H9 (cell line): ENCODE results near the gene RAET1L. TPM values are rescaled to one million over a fixed set of nuclear protein-coding genes. Genes with fewer than 3 reads are reported as not detected.
"Not testable (repeated sequence)": the region's sequence is repeated elsewhere in the genome, so short reads cannot be mapped to it uniquely, and the experiment has no call there.

Source experiments
- DNase-seq: peaks from one replicate; pipeline ENCODE4 v3.0.0-alpha.2; 2017
- H2AFZ ChIP-seq: one replicate; pipeline ENCODE4 v1.6.1; 2013; ENCODE audit warnings: mild to moderate bottlenecking, low read length, control low read depth, moderate library complexity
- H2AK5ac ChIP-seq: 2 replicates; pipeline ENCODE4 v1.6.1; 2013; ENCODE audit warnings: low read length, control low read depth, mixed read lengths; ENCODE audit not compliant: insufficient read length
- H2BK120ac ChIP-seq: one replicate; pipeline ENCODE4 v1.6.1; 2013; ENCODE audit warnings: low read depth, mild to moderate bottlenecking, low read length, control low read depth, inconsistent platforms; ENCODE audit not compliant: poor library complexity, severe bottlenecking
- H2BK12ac ChIP-seq: 2 replicates; pipeline ENCODE4 v1.6.1; 2013; ENCODE audit warnings: low read length, control low read depth, mixed read lengths, low read depth; ENCODE audit not compliant: insufficient read length
- H2BK15ac ChIP-seq: 2 replicates; pipeline ENCODE4 v1.6.1; 2013; ENCODE audit warnings: low read depth, low read length, control low read depth
- H2BK20ac ChIP-seq: one replicate; pipeline ENCODE4 v1.6.1; 2013; ENCODE audit warnings: low read depth, mild to moderate bottlenecking, low read length, control low read depth, inconsistent platforms; ENCODE audit not compliant: poor library complexity, severe bottlenecking
- H2BK5ac ChIP-seq: 2 replicates; pipeline ENCODE4 v1.6.1; 2013; ENCODE audit warnings: low read length, control low read depth, mixed read lengths; ENCODE audit not compliant: insufficient read length
- H3K14ac ChIP-seq: 2 replicates; pipeline ENCODE4 v1.6.1; 2013; ENCODE audit warnings: low read length, control low read depth; ENCODE audit not compliant: insufficient read depth
- H3K18ac ChIP-seq: 2 replicates; pipeline ENCODE4 v1.6.1; 2013; ENCODE audit warnings: low read depth, mild to moderate bottlenecking, mixed read lengths, low read length, control low read depth; ENCODE audit not compliant: insufficient read length
- H3K23ac ChIP-seq: 2 replicates; pipeline ENCODE4 v1.6.1; 2013; ENCODE audit warnings: low read length, control low read depth, mixed read lengths, low read depth; ENCODE audit not compliant: insufficient read length
- H3K23me2 ChIP-seq: 2 replicates; pipeline ENCODE4 v1.6.1; 2013; ENCODE audit warnings: low read depth, mild to moderate bottlenecking, mixed read lengths, low read length, control low read depth; ENCODE audit not compliant: insufficient read length, poor library complexity, severe bottlenecking
- H3K27ac ChIP-seq: 2 replicates; pipeline ENCODE4 v1.5.1; 2013; ENCODE audit warnings: low read length, control low read depth, mixed read lengths, low read depth; ENCODE audit not compliant: insufficient read length
- H3K27me3 ChIP-seq: 2 replicates; pipeline ENCODE4 v1.6.1; 2013; ENCODE audit warnings: low read length, control low read depth, inconsistent platforms; ENCODE audit not compliant: insufficient read depth
- H3K4ac ChIP-seq: 2 replicates; pipeline ENCODE4 v1.6.1; 2013; ENCODE audit warnings: low read depth, mild to moderate bottlenecking, control low read depth, inconsistent platforms, low read length, moderate library complexity
- H3K4me1 ChIP-seq: 2 replicates; pipeline ENCODE4 v1.6.1; 2013; ENCODE audit warnings: low read length, control low read depth, inconsistent platforms; ENCODE audit not compliant: insufficient read depth
- H3K4me2 ChIP-seq: 2 replicates; pipeline ENCODE4 v1.6.1; 2013; ENCODE audit warnings: low read length, control low read depth, mixed read lengths; ENCODE audit not compliant: insufficient read length, insufficient read depth
- H3K56ac ChIP-seq: 2 replicates; pipeline ENCODE4 v1.6.1; 2013; ENCODE audit warnings: low read depth, mild to moderate bottlenecking, mixed read lengths, low read length, control low read depth; ENCODE audit not compliant: insufficient read length
- H3K79me1 ChIP-seq: 2 replicates; pipeline ENCODE4 v1.6.1; 2013; ENCODE audit warnings: low read depth, mild to moderate bottlenecking, moderate library complexity, low read length, control low read depth, inconsistent platforms; ENCODE audit not compliant: insufficient read depth, poor library complexity, severe bottlenecking
- H3K79me2 ChIP-seq: 2 replicates; pipeline ENCODE4 v1.6.1; 2013; ENCODE audit warnings: low read length, control low read depth, inconsistent platforms; ENCODE audit not compliant: insufficient read depth
- H3K9ac ChIP-seq: 2 replicates; pipeline ENCODE4 v1.6.1; 2013; ENCODE audit warnings: low read length, control low read depth, mixed read lengths; ENCODE audit not compliant: insufficient read length; ENCODE audit errors: extremely low read depth
- H3K9me3 ChIP-seq: one replicate; pipeline ENCODE4 v1.6.1; 2013; ENCODE audit warnings: low read depth, low read length, inconsistent platforms; ENCODE audit not compliant: control insufficient read depth
- H3T11ph ChIP-seq: one replicate; pipeline ENCODE4 v1.6.1; 2013; ENCODE audit warnings: mild to moderate bottlenecking, low read length, control low read depth, inconsistent platforms
- H4K20me1 ChIP-seq: one replicate; pipeline ENCODE4 v1.6.1; 2013; ENCODE audit not compliant: control insufficient read depth, insufficient read length, insufficient read depth
- H4K5ac ChIP-seq: 2 replicates; pipeline ENCODE4 v1.6.1; 2013; ENCODE audit warnings: low read depth, mild to moderate bottlenecking, mixed read lengths, low read length, control low read depth; ENCODE audit not compliant: insufficient read length
- H4K8ac ChIP-seq: replicated peaks from 2 replicates; pipeline ENCODE4 v1.6.1; 2013; ENCODE audit warnings: low read length, control low read depth, mixed read lengths, low read depth; ENCODE audit not compliant: insufficient read length
- H4K91ac ChIP-seq: 2 replicates; pipeline ENCODE4 v1.6.1; 2013; ENCODE audit warnings: low read depth, mild to moderate bottlenecking, moderate library complexity, mixed read lengths, low read length, control low read depth; ENCODE audit not compliant: insufficient read length
- H3K27ac Mint-ChIP-seq, 3 experiments: 2 replicates in 2 of 3; 3 replicates in 1 of 3; pipeline ENCODE4 v1.8.0; 2020 to 2021; ENCODE audit warnings: mixed read lengths in 3 of 3, mild to moderate bottlenecking in 1 of 3, moderate library complexity in 1 of 3
- H3K27me3 Mint-ChIP-seq: 2 replicates; pipeline ENCODE4 v1.8.0; 2021; ENCODE audit warnings: low read depth, mild to moderate bottlenecking, moderate library complexity, mixed read lengths
- H3K36me3 Mint-ChIP-seq, 3 experiments: 2 replicates in 2 of 3; 3 replicates in 1 of 3; pipeline ENCODE4 v1.8.0; 2020 to 2021; ENCODE audit warnings: low read depth in 3 of 3, mixed read lengths in 3 of 3; ENCODE audit not compliant: insufficient read depth in 1 of 3
- H3K4me1 Mint-ChIP-seq, 2 experiments: 2 replicates each; pipeline ENCODE4 v1.8.0; 2020; ENCODE audit warnings: mixed read lengths in 2 of 2
- H3K4me3 Mint-ChIP-seq, 2 experiments: 2 replicates in 1 of 2; 3 replicates in 1 of 2; pipeline ENCODE4 v1.8.0; 2020 to 2021; ENCODE audit warnings: mild to moderate bottlenecking in 2 of 2, mixed read lengths in 2 of 2, moderate library complexity in 1 of 2
- H3K9me3 Mint-ChIP-seq, 2 experiments: 2 replicates in 1 of 2; 3 replicates in 1 of 2; pipeline ENCODE4 v1.8.0; 2020; ENCODE audit warnings: mild to moderate bottlenecking in 2 of 2, mixed read lengths in 2 of 2, moderate library complexity in 1 of 2
- CTCF ChIP-seq: fragments of 200-600 bp; sonication (generic); conservative IDR thresholded peaks from 3 replicates; pipeline ENCODE4 v1.8.0; 2021; ENCODE audit warnings: antibody characterized with exemption, mild to moderate bottlenecking
- WGBS: extraction: QIAGEN DNeasy Blood & Tissue Kit; methylation state at CpG from one replicate; pipeline ENCODE4 v1.1.7; 2013; ENCODE audit warnings: missing lambda C conversion rate, low lambda C conversion rate, mixed read lengths; ENCODE audit not compliant: insufficient read length; ENCODE audit errors: extremely low coverage; 5-methylcytosine and 5-hydroxymethylcytosine counted together
- total RNA-seq: library from RNA; stranded (reverse); gene quantifications from 2 replicates; pipeline ENCODE4 v1.2.1, GENCODE V29; 2021

RAET1L gene
- total RNA-seq, 1 experiment from 2014 or later: not detected

- Histone ChIP-seq H3K27me3 (peaks cover 36% of the 10 kb centered on the region), H2AFZ (no peak overlapping the region), H3K9ac (no peak overlapping the region), H3K56ac (no peak overlapping the region), H3K14ac (no peak overlapping the region), H3K27ac (no peak overlapping the region), H2BK20ac (no peak overlapping the region), H3K23me2 (no peaks in the 10 kb centered on the region), H3K9me3 (no peaks in the 10 kb centered on the region), H2BK15ac (no peak overlapping the region), H4K91ac (no peak overlapping the region), H3K18ac (no peak overlapping the region), H2AK5ac (no peak overlapping the region), H2BK5ac (no peak overlapping the region), H2BK120ac (no peak overlapping the region), H3K79me2 (no peaks in the 10 kb centered on the region), H3K23ac (no peak overlapping the region), H4K5ac (no peak overlapping the region), H3T11ph (no peak overlapping the region), H4K20me1 (no peaks in the 10 kb centered on the region), H2BK12ac (no peak overlapping the region), H3K4ac (no peak overlapping the region), H3K79me1 (no peaks in the 10 kb centered on the region), H3K4me2 (no peak overlapping the region), H3K4me1 (no peaks in the 10 kb centered on the region), H4K8ac (no peak overlapping the region)
- peaks cover 0 to 3% (median 0%) of the 10 kb centered on the region in 3 experiments; a peak in 1 of 7 replicates for H3K36me3 Mint-ChIP-seq
- no peak overlapping the region for H3K4me3 Mint-ChIP-seq
- H3K9me3 Mint-ChIP-seq: no peaks in the 10 kb centered on the region
- H3K27me3 Mint-ChIP-seq: peaks cover 91% of the 10 kb centered on the region
- WGBS: no CpG with 5 or more reads among the region's 3 CpGs
- H3K4me1 Mint-ChIP-seq: no peaks in the 10 kb centered on the region
- no peak overlapping the region for H3K27ac Mint-ChIP-seq
- no peak for TF ChIP-seq CTCF
- DNase-seq: no peak
Measured at GRCh38 chr6:149974825-149975224, 50.5 kb downstream of the RAET1L start.

- not testable (repeated sequence) for H3K4me3 Mint-ChIP-seq, H3K79me2 ChIP-seq, H3K4me1 Mint-ChIP-seq, H3K56ac ChIP-seq, H3K79me1 ChIP-seq, H2BK120ac ChIP-seq, H2BK5ac ChIP-seq, H3K18ac ChIP-seq, H3K27ac Mint-ChIP-seq, H3T11ph ChIP-seq, H2AFZ ChIP-seq, H4K91ac ChIP-seq, DNase-seq, H3K36me3 Mint-ChIP-seq, H2BK15ac ChIP-seq, H2BK20ac ChIP-seq, H4K8ac ChIP-seq, H3K27ac ChIP-seq, H3K14ac ChIP-seq, H2BK12ac ChIP-seq, H3K4me2 ChIP-seq, H3K4ac ChIP-seq, H3K23me2 ChIP-seq, H4K5ac ChIP-seq, H3K4me1 ChIP-seq, H3K9ac ChIP-seq, H4K20me1 ChIP-seq, H3K23ac ChIP-seq, H3K9me3 Mint-ChIP-seq, H3K9me3 ChIP-seq, H2AK5ac ChIP-seq
- H3K27me3 Mint-ChIP-seq: peaks cover 91% of the 10 kb centered on the region
- WGBS: no CpG with 5 or more reads among the region's 6 CpGs
- H3K27me3 ChIP-seq: peaks cover 37% of the 10 kb centered on the region
Measured at GRCh38 chr6:149974394-149974793, 50.9 kb downstream of the RAET1L start.
